HG03378 (cell line): Measurements from ENCODE around the gene TRPV3.
"Not testable (repeated sequence)": the region's sequence is repeated elsewhere in the genome, so short reads cannot be mapped to it uniquely, and the experiment has no call there.

Experiments used
- ATAC-seq: cut with Tn5 transposase; IDR thresholded peaks from one replicate; pipeline ENCODE4 v1.9.1; 2021; ENCODE audit warnings: mild to moderate bottlenecking, moderate library complexity; ENCODE audit not compliant: unreplicated experiment

TRPV3 gene

DNA sequence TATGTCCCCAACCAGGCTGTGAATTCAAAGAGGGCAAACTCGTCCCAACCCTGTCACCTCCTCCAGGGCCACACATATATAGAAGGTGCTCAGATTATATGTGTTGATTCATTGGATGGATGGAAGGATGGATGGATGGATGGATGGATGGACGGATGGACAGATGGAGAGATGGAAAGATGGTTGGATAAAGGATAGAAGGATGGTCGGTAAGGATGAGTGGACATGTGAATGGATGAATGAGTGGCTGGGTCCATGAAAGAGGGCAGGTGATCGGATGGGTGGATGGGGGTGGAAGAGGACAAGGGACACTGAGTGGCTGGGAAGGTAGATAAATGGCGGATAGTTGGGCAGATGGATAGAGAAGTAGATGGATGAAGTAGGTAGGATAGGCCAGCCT, 30.1 kb downstream of the TRPV3 start:
- ATAC-seq, result no peak

DNA sequence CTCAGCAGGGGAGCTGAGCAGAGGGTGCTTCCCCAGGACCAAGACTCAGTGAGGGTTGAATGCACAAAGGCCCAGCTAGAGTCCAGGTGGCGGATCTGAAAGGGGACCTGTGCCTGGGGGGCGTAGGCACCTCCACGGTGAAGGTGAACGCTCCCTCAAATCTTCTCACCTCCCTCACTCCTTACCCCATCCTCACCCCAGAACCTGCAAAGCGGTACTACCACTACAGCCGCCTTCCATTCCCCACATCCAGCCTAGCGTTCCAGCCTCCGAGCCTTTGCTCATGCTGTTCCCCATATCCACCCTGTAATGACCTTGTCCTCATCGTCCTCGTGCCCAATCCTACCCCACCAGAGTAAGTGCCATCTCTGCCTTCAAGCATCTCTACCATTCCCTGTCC, 30.6 kb downstream of the TRPV3 start:
- no peak for ATAC-seq

DNA sequence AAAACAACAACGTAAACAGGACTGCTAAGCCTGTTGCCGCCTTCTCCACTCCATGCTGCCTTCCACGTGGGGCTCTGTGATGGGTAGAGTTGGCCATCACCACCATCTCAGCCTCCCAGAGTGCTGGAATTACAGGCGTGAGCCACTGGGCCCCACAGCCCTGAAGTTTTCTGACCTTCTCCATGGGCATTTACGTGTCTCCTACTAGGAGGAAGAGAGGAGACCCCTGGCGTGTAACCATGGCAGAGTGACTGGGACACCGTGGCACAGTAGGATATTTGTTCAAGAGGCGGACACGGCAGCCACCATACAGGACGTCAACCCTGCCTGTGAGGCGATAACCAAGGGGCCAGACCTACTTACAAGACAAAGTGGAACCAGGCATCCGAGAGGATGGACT, 31.1 kb downstream of the TRPV3 start:
- no peak for ATAC-seq

DNA sequence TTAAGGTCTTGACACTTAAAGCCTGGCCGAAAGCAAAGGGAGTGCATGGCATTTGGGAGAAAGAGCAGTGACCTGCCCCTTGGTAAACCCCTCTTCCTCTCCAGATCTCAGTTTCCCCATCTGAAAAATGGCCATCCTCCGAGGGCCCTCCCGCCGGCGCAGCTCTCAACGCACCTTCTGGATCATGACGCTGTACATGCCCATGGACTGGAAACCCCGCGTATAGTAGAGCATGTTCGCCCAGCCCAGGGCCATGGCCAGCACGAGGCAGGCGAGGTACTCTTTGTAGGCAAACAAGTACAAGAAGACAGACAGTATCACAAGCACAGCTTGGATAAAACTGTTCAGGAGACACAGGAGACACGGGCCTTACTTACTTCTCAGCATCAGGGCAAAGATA, 33.6 kb downstream of the TRPV3 start:
- ATAC-seq, result no peak

DNA sequence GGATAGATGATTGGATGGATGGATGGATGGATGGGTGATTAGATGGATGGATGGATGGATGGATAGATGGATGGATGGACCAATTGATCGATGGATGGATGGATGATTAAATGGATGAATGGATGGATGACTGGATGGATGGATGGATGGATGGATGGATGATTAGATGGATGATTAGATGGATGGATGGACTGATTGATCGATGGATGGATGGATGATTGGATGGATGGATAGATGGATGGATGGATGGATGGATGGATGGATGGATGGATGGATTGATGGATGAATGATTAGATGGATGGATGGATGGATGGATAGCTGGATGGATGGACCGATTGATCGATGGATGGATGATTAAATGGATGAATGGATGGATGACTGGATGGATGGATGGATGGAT, 38.1 kb downstream of the TRPV3 start:
- ATAC-seq, result not testable (repeated sequence)

DNA sequence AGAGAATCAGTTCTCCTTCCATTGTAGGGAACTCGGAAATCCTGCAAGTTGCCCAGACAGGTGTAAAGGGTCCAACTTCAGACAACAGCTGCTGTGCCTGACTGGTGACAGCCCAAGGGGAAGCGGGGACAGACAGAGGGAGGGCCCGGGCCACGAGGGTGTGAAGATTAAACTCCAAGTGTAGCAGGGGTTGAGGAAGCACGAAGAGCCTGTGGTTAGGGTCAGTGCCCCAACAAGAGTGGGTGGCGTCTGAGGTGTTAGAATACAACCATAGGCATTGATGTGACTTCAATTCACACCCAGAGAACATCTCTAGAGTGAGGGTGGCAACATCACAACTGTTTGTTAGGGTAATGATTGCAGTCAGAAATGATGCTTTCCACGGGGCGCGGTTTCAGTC, 42.7 kb downstream of the TRPV3 start:
- no peak for ATAC-seq

DNA sequence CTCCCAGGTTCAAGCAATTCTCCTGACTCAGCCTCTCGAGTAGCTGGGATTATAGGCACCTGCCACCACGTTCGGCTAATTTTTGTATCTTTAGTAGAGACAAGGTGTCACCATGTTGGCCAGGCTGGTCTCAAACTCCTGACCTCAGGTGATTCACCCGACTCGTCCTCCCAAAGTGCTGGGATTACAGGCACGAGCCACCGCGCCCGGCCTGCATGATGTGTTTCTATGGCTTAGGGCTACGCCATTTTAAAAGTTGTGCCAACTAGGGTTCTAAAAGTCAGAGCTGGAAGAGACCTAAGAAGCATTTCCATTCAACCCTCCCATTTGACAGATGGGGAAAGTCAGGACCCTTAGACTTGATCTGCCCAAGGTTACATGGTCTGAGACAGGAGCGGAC, 43.4 kb downstream of the TRPV3 start:
- not testable (repeated sequence) for ATAC-seq

DNA sequence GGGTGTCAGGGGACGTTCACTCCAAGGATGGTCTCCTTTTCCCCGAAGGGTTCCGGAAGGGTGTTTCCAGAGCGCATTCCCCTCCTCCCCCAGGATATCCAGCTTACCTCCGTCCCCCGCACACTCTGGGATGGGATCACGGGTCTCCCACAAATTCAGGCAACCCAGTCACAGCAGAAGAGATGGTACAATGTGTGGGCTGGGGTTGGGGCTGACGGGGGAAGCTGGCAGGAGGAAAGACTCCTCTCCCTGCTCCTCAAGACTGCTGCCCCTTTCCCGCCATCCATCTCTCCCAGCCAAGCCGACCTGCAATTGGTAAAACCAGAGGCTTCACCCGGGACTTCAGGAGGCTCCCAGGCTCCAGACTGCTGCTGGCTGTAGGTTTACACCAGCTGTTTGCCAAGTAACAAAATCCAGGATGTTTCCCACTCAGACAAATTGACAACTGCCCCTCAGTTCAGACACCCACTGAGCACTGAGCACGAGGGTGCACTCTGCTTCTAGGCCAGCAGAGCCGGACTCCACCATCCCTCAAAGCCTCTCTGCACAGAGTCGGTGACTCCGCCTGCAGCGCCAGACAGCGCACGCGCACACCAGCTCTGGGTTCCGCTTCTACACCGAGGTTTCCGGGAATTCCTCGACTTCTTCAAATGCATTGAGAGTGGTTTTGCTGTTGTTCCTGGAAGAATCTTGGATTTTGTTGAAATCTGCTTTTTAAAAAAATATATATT, 44.1 kb downstream of the TRPV3 start:
- ATAC-seq, result no peak

DNA sequence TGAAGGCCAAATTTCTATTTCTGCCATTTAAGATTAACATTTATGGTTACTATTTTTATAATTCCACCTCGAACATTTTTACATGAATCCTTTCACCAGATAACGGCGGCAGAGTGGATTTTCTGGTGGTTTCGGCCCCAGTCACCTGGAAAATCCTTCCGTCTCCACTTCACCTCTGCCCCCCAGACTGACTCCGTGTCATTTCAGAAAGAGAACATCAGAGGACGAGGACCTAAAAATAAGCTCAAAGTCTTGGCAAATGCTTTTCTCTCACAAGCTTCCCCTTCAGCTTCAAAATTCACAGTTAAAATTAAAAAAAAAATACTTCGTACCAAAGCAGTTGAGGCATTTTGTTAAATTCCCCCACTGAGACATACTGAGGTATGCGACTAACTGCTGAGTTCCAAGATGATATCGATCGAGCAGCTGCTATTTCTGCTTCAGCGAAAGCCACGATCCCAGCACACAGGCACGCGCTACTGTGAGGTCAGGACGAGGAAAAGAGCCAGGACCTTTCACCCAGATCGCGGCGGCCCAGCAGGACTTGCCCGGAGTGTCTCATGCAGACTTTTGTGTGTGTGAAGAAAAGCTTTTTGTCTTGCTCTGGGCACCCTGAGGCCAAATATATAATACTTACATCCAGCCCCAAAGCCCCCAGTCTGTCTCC, 45.0 kb downstream of the TRPV3 start:
- no peak for ATAC-seq

DNA sequence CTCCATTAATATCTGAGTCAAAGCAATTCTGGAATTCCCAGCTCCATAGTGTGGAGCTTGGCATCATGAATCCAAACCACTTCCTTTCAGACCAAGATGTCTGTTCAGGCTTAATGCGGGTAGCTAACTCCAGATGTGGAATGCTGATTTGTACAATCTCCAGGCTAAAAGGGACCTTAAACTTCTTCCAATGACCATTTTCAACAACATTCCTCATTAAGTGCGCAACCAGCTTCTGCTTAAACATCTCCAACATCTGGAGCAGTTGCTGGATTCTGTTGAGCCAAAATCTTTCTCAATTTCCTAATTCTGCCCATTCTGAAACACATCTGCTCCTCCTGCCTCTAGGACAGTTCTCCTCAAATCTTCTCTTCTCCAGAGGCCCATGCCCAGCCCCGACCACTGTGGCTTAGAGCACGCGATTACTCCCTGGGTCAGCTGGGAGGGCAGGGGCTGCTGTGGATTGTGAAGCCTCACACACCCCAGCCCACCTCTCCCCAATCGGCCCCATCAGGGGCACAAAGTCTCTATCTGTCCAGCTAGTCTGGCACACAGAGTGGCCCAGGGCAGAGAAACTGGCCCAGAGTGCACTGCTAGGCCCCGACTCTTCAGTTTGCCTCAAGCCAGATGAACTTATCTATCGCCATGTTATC, 45.6 kb downstream of the TRPV3 start:
- no peak for ATAC-seq

DNA sequence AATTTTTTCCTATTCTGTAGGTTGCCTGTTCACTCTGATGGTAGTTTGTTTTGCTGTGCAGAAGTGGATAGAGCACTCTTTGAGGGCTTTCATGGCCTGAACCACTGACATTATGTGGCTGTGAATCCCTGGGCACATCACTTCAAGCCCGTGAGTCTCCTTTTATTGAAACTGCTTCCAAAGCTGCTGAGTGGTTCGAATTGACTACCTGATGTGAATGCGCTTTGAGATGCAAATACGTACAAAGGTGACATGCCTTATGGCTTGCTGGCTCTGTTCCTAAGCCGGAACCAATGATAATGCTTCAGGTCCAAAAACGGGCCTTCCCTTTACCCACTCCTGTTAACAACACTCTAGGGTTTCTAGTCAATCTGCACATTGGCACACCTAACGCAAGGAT, 47.5 kb downstream of the TRPV3 start:
- ATAC-seq, result no peak

DNA sequence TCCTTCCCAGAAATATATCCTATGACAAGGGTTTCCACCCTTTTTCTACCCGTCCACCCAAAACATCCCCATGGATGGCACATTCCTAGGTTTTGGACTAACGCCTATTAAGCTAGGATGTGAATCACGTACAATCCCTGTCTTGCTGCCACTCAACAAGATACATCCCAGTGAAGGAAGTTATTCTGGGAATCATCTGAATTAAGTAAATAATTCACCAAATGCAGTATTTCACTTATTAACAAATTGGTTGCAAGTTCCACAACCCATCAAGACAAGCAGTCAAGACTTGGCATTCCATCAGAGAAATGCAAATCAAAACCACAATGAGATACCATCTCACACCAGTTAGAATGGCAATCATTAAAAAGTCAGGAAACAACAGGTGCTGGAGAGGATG, 49.7 kb downstream of the TRPV3 start:
- ATAC-seq, result no peak

DNA sequence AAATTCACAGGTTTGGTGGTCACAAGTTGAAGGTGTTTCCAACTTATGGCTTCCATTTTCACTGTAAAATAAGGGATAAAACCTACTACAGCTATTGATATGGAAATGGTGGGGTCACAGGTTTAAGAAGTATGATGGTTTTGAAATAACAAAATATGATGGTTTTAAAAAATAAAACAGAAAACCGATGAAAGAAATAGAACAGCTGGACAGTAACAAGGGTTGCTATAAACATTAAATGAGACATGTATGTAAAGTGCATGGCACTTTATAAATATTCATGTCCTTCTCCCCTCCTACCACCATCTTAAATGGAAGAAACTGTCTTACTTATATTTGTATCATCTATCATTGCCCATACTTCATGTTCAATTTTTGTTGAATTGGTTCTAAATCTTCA, 50.5 kb downstream of the TRPV3 start:
- ATAC-seq, result no peak

DNA sequence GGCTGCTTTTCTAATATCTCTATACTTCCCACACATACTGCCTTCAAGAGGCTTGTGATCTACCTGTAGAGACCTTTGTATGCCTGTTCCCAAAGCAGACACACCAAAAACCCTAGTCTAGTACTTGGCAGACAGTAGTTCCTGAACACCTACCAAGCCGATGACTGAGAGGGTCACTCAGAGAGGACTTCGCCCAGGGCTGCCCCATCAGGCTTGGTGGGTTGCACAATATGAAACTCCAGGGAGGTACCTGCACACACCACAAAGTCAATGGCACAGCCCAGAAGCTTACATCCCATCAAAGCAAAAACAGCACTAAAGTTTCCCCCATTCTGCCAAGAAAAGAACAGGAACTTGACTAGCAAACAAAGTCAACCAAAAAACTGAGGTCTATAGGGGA, 51.6 kb downstream of the TRPV3 start:
- no peak for ATAC-seq

DNA sequence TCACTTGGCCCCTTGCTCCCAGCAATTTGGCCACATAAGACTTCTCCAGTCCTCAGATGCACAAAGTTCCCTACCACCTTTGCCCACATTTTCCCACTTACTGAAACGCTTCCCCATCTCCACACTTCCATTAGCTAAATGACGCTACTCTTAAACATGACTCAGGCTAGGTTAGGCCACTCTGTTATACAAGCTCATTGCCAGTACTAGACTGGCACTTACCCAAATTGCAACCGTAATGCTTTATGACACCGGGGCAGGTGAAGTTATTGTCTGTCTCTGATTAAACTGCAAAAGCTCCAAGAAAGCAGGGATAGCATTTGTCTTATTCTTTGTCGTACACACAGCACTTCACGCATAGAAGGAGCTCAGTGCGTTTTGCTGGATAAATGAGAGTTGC, 52.6 kb downstream of the TRPV3 start:
- ATAC-seq, result no peak

DNA sequence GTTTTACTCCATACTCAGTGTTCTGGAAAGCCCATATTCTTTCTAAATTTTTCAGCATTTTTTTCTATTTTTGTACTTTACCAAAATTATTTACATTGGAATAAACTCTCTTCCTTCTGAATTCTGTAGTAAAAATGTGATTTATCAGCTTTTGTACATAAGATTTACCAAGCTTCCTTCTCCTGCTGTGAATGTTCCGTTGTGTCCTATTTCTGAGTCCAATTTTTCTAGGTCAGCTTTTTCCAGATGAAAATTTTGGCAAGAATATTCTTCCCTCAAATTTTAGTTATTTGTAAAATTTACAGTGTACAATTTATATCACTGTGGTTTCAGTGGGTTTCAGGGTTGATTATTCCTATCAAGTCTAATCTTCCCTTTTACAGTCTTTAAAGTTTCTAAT, 54.3 kb downstream of the TRPV3 start:
- no peak for ATAC-seq

DNA sequence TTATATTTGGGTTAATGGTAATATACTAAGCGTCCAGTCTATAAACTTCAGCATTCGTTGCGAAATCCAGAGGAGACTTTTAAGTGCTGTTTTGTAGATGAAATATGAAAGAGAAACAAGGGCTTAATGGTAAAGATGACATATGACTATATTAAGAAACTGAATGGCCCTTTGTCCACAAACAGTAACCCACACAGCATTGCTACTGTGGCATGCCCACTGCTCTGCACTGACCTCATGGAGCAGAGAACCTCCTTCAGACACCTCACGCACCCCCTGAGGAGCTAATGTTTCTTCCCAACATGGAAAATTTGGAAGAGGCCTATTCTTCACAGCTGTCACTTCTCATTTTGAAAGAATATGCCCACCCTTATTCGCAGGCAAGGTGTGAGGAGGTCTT, 55.1 kb downstream of the TRPV3 start:
- ATAC-seq, result no peak

DNA sequence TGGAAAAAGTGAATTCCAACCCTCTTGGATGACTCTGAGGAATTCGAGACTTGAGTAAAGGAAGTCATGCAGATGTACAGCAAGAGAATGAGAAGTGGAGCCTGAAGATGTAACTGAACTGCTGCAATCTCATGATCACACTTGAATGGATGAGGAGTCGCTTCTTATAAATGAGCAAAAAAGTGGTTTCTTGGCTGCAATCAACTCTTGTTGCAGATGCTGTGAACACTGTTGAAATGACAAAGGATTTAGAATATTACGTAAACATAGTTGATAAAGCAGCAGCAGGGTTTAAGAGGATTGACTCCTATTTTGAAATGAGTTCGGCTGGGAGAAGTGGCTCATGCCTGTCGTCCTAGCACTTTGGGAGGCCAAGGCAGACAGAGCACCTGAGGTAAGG, 56.3 kb downstream of the TRPV3 start:
- ATAC-seq, result no peak

DNA sequence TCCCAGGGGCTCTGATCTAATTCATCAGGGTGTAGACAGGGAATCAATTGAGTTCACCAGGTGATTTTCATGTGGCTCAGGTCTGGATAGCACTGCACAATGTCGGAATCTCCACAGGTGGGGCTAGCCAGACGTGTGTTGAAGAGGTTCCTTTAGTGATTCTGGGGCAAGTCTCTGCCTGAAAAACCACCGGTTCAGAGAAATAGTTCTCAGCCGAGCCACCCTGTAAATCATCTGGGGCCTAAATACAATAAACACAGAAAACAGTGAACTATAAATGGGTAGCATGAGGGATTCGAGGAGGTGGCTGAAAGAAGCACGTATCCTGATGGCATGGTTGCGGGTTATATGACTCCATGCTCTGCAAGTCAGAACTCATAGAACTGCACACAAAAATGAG, 60.5 kb downstream of the TRPV3 start:
- no peak for ATAC-seq

DNA sequence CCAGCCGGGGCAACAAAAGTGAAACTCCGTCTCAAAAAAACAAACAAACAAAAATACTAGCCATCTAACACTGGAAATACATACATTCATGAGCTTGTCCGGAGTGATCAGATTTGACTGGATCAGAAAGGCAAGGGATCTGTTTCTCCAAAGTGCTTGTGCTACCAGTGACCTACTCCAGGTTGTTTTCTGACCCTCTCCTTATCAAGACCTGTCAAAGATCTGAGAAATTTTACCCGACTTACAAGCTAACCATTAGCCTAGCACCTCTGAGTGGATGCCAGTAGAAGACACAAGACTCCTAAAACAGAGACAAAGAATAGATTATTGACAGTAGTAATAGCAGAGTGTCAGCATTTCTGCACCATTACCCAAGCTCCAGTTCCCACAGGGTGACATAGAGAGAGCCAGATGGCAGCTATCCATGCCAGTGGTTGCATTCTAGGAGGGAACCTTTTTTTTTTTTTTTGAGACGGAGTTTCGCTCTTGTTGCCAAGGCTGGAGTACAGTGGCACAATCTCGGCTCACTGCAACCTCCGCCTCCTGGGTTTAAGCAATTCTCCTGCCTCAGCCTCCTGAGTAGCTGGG, 72.0 kb downstream of the TRPV3 start:
- ATAC-seq, result no peak

DNA sequence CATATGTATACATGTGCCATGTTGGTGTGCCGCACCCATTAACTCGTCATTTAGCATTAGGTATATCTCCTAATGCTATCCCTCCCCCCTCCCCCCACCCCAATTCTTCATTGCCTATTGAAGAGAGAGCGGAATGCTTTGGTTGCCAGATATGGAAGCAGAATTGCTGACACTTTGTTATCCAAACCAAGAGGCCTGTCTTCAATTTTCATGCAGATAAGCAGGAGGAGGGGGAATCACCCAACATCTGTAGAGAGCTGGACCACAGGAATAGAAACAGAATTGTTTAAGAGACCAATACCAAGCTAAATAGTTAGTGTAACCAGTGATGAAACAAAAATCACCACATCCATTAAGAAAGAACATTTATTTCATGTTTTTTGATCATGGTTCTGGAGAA, 74.8 kb downstream of the TRPV3 start:
- ATAC-seq, result no peak

DNA sequence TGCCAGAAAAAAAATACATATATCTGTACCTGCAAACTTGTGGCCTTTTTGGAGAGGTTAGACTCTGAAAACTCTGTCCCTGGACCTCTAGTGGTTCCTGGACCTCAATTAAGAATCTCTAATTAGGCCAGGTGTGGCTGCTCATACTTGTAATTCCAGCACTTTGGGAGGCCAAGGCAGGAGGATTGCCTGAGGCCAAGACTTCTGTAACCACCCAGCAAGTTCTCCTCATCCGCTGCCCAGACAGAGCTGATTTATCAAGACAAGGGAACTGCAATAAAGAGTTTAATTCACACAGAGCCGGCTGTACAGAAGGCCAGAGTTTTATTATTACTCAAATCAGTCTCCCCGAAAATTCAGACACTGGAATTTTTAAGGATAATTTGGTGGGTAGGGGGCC, 77.6 kb downstream of the TRPV3 start:
- no peak for ATAC-seq
